HCT116 (cell line): ENCODE results near the gene LCN15. TPM values are rescaled to one million over a fixed set of nuclear protein-coding genes. Genes with fewer than 3 reads are reported as not detected.

ENCODE experiments used
- ATAC-seq: fragments of 200-7000 bp; cut with Tn5 transposase; 2 replicates; pipeline ENCODE4 v1.9.1; 2020; ENCODE audit warnings: mild to moderate bottlenecking, moderate library complexity
- BruUV-seq: library from RNA; stranded (reverse); fragments of 400-500 nt; replicated peaks from 2 replicates; lab custom pipeline; 2021; lab: Mats Ljungman, UMichigan
- CTCF ChIA-PET: fragments of 300-600 bp; sonication (Branson Sonifier 250); formaldehyde crosslinking; loops from one replicate; lab custom pipeline; 2021; ENCODE audit warnings: antibody characterized with exemption; lab: Charles Lee
- POLR2A ChIA-PET: fragments of 300-600, 350-600 bp; sonication (Branson Sonifier 250); formaldehyde crosslinking; loops from one replicate; lab custom pipeline; 2021; ENCODE audit warnings: antibody characterized with exemption; lab: Charles Lee
- RAD21 ChIA-PET, 2 experiments: fragments of 300-600 bp; sonication (Branson Sonifier 250); formaldehyde crosslinking; loops; one replicate each; lab custom pipeline; 2023; ENCODE audit warnings: low total read pairs in 2 of 2; ENCODE audit not compliant: uncharacterized antibody in 2 of 2, unreplicated experiment in 2 of 2, low non-redundant PET in 1 of 2; lab: Charles Lee
- DNase-seq: peaks from one replicate; pipeline ENCODE4 v3.0.0-alpha.2; 2010; ENCODE audit warnings: low read depth, low spot score
- H2AFZ ChIP-seq: fragments of 200-600 bp; shearing (Covaris generic), sonication (generic); 2 replicates; pipeline ENCODE4 v1.6.1; 2017; ENCODE audit warnings: low read depth, mixed run types, mixed read lengths, antibody characterized with exemption, low read length; ENCODE audit not compliant: poor library complexity, severe bottlenecking
- H3K27ac ChIP-seq: 2 replicates; pipeline ENCODE4 v1.5.1; 2012; ENCODE audit warnings: low read depth, low read length
- H3K27me3 ChIP-seq: fragments of 200-600 bp; sonication (generic); 2 replicates; pipeline ENCODE4 v1.6.1; 2016; ENCODE audit warnings: mixed run types, low read length, mixed read lengths; ENCODE audit not compliant: insufficient read depth
- H3K36me3 ChIP-seq, 2 experiments: fragments of 200-500 bp in 1 of 2; fragments of 200-600 bp in 1 of 2; sonication (Bioruptor generic) in 1 of 2; sonication (generic) in 1 of 2; 2 replicates each; pipeline versions ENCODE4 v1.5.1 to v1.6.1; 2014 to 2016; ENCODE audit warnings: low read length in 2 of 2, inconsistent platforms in 1 of 2, mixed read lengths in 1 of 2, mixed run types in 1 of 2; ENCODE audit not compliant: insufficient read depth in 2 of 2, control insufficient read depth in 1 of 2
- H3K4me1 ChIP-seq, 2 experiments: fragments of 200-600 bp in 1 of 2; sonication (generic) in 1 of 2; 2 replicates each; pipeline versions ENCODE4 v1.5.1 to v1.6.1; 2012 to 2017; ENCODE audit warnings: low read length in 2 of 2, inconsistent platforms in 1 of 2, mild to moderate bottlenecking in 1 of 2, mixed read lengths in 1 of 2, mixed run types in 1 of 2, moderate library complexity in 1 of 2; ENCODE audit not compliant: insufficient read depth in 2 of 2, control insufficient read depth in 1 of 2
- H3K4me2 ChIP-seq: fragments of 200-600 bp; sonication (generic); 2 replicates; pipeline ENCODE4 v1.6.1; 2017; ENCODE audit warnings: mixed run types, low read length, mixed read lengths
- H3K4me3 ChIP-seq, 2 experiments: fragments of 200-600 bp in 1 of 2; sonication (generic) in 1 of 2; replicated peaks in 1 of 2; 2 replicates each; pipeline ENCODE4 v1.5.1; 2011 to 2016; ENCODE audit warnings: low read length in 2 of 2, control low read depth in 1 of 2, low read depth in 1 of 2, mild to moderate bottlenecking in 1 of 2, mixed read lengths in 1 of 2, mixed run types in 1 of 2
- H3K79me2 ChIP-seq: fragments of 200-600 bp; sonication (generic); 2 replicates; pipeline ENCODE4 v1.6.1; 2017; ENCODE audit warnings: mild to moderate bottlenecking, mixed run types, low read length, moderate library complexity, mixed read lengths; ENCODE audit not compliant: insufficient read depth
- H3K9ac ChIP-seq: fragments of 200-600 bp; sonication (generic); 2 replicates; pipeline ENCODE4 v1.6.1; 2016; ENCODE audit warnings: low read length, mixed read lengths
- H3K9me2 ChIP-seq: fragments of 200-600 bp; sonication (generic), shearing (Covaris generic); 2 replicates; pipeline ENCODE4 v1.6.1; 2017; ENCODE audit warnings: mixed run types, mild to moderate bottlenecking, moderate library complexity; ENCODE audit not compliant: insufficient read depth
- H3K9me3 ChIP-seq, 2 experiments: fragments of 200-500 bp in 1 of 2; fragments of 200-600 bp in 1 of 2; sonication (Bioruptor generic) in 1 of 2; sonication (generic) in 1 of 2; 2 replicates each; pipeline ENCODE4 v1.6.1; 2014 to 2017; ENCODE audit warnings: low read length in 2 of 2, mixed read lengths in 2 of 2, inconsistent platforms in 1 of 2, low read depth in 1 of 2, mild to moderate bottlenecking in 1 of 2, mixed run types in 1 of 2, moderate library complexity in 1 of 2; ENCODE audit not compliant: control insufficient read depth in 1 of 2, insufficient read depth in 1 of 2
- H4K20me1 ChIP-seq: fragments of 200-600 bp; sonication (generic), shearing (Covaris generic); 2 replicates; pipeline ENCODE4 v1.6.1; 2017; ENCODE audit warnings: mixed run types, mild to moderate bottlenecking, moderate library complexity; ENCODE audit not compliant: insufficient read depth
- ATF3 ChIP-seq: IDR thresholded peaks from 2 replicates; pipeline ENCODE4 v1.6.1; 2012
- CEBPB ChIP-seq: IDR thresholded peaks from 2 replicates; pipeline ENCODE4 v1.6.1; 2012; ENCODE audit warnings: low read depth
- CTCF ChIP-seq, 3 experiments: fragments of 200-600 bp in 1 of 3; sonication (generic) in 1 of 3; IDR thresholded peaks in 2 of 3; conservative IDR thresholded peaks in 1 of 3; 2 replicates each; pipeline ENCODE4 v1.5.1; 2012 to 2017; ENCODE audit warnings: low read depth in 2 of 3, low read length in 2 of 3, antibody characterized with exemption in 1 of 3, borderline replicate concordance in 1 of 3, control low read depth in 1 of 3, mild to moderate bottlenecking in 1 of 3, mixed read lengths in 1 of 3, mixed run types in 1 of 3, moderate library complexity in 1 of 3; ENCODE audit not compliant: insufficient read depth in 1 of 3
- EGR1 ChIP-seq: IDR thresholded peaks from 2 replicates; pipeline ENCODE4 v1.6.1; 2012; ENCODE audit warnings: low read depth
- ELF1 ChIP-seq: IDR thresholded peaks from 2 replicates; pipeline ENCODE4 v1.6.1; 2012; ENCODE audit warnings: low read depth, borderline replicate concordance
- EZH2phosphoT487 ChIP-seq: fragments of 200-600 bp; IDR thresholded peaks from 2 replicates; pipeline ENCODE4 v1.6.1; 2018; ENCODE audit warnings: antibody characterized with exemption, borderline replicate concordance
- JUND ChIP-seq: IDR thresholded peaks from 2 replicates; pipeline ENCODE4 v1.6.1; 2012
- RAD21 ChIP-seq: IDR thresholded peaks from 2 replicates; pipeline ENCODE4 v1.6.1; 2012; ENCODE audit warnings: low read depth, mild to moderate bottlenecking
- REST ChIP-seq: IDR thresholded peaks from 2 replicates; pipeline ENCODE4 v1.6.1; 2012; ENCODE audit warnings: low read depth
- SIN3A ChIP-seq: IDR thresholded peaks from 2 replicates; pipeline ENCODE4 v1.6.1; 2012; ENCODE audit warnings: low read depth
- SP1 ChIP-seq: IDR thresholded peaks from 2 replicates; pipeline ENCODE4 v1.6.1; 2012; ENCODE audit warnings: low read depth
- SRF ChIP-seq: IDR thresholded peaks from 2 replicates; pipeline ENCODE4 v1.6.1; 2012; ENCODE audit warnings: low read depth
- ZBTB33 ChIP-seq: IDR thresholded peaks from 2 replicates; pipeline ENCODE4 v1.6.1; 2011; ENCODE audit warnings: mild to moderate bottlenecking, low read length, moderate library complexity; ENCODE audit not compliant: insufficient replicate concordance; ENCODE audit errors: extremely low read depth
- ZFX ChIP-seq: fragments of 450-650 bp; IDR thresholded peaks from 2 replicates; pipeline ENCODE4 v1.6.1; 2017
- ZNF274 ChIP-seq: fragments of 200-500 bp; sonication (Bioruptor generic); IDR thresholded peaks from 2 replicates; pipeline ENCODE4 v1.6.1; 2014; ENCODE audit warnings: mild to moderate bottlenecking, low read depth, low read length, inconsistent platforms
- intact Hi-C: fragments of 100-400 bp; cut with micrococcal nuclease; formaldehyde crosslinking; loops from 2 replicates; pipeline ENCODE4 v1.10.0; 2022
- total RNA-seq: library from RNA; stranded (reverse); gene quantifications from one replicate; pipeline ENCODE4 v1.2.1, GENCODE V29; 2021; ENCODE audit not compliant: unreplicated experiment
- TF ChIP-seq, protein P1 (sequence below): IDR thresholded peaks from 2 replicates; pipeline ENCODE4 v1.6.1; 2012

Gene LCN15
- total RNA-seq, 1 experiment from 2014 or later: 0.76 TPM

DNA sequence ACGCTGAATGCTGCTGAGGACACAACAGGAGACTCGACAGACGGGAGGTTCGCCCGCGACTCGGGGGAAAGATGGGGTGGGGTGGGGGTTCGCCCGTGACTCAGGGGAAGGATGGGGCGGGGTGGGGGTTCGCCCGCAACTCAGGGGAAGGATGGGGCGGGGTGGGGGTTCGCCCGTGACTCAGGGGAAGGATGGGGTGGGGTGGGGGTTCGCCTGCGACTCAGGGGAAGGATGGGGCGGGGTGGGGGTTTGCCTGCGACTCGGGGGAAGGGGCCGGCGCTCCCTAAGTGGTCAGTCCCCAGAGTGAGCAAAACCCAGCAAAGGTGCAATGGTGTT is 18.2 kb downstream of the LCN15 start (continued):
- TF ChIP-seq EZH2phosphoT487: no peak
- TF ChIP-seq ELF1: no peak
- TF ChIP-seq EGR1: no peak
- no peak for TF ChIP-seq SP1
- TF ChIP-seq, protein P1, sequence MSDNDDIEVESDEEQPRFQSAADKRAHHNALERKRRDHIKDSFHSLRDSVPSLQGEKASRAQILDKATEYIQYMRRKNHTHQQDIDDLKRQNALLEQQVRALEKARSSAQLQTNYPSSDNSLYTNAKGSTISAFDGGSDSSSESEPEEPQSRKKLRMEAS: no peak
- no peak for TF ChIP-seq JUND
- TF ChIP-seq ZBTB33: no peak
- TF ChIP-seq RAD21: no peak
- TF ChIP-seq SIN3A: no peak

DNA sequence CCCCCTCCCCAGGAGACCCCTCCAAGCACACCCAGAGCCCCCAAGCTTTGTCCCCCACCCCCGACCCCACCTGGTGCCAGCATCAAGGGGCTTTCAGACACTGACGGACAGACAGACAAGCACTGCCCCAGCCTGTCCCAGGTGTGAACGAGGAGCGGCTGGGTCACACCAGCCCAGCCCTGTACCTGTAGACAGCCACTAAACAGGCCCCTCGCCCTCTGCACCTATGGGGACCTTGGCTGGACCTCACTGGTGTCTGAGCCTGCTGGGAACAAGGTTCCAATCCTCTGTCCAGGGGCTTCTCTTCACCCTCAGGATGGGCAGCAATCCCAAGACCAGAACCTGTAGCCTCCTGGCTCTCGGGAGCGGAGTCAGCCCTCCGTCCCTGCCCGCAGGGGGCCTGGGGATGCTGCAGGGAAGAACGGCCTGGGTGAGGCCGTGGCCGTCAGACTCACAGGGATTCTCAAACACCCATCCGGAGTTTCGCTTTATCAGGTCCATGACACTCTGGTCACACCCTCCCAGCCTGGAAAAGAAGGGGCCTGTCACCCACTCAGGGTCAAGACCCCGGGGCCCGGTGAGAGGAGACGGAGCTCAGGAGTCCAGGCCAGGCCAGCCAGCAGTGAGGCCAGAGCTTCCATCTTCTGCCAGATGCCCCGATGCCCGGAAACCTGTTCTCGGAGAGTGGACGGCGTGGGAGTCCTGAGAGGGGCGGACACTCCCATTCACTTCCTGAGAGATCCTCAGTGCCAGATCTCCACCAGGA is 18.7 kb downstream of the LCN15 start:
- BruUV-seq: no TSS peak
- no peak overlapping the region for H3K4me3 ChIP-seq
- ChIA-PET CTCF (interaction anchor here (0.7 kb wide), 1 partner anchor 43 kb away, joined by 3 read pairs; no protein-coding TSS in a partner anchor), POLR2A (interaction anchor here (1.0 kb wide), 1 partner anchor 17 kb away, joined by 3 read pairs; no protein-coding TSS in a partner anchor), RAD21 (no interaction called here)
- no peaks in the 10 kb centered on the region for H3K9me3 ChIP-seq
- no peak overlapping the region for H2AFZ ChIP-seq
- no peaks in the 10 kb centered on the region for H3K27me3 ChIP-seq
- no peak overlapping the region for H3K4me2 ChIP-seq
- no peaks in the 10 kb centered on the region for H3K4me1 ChIP-seq
- no peak overlapping the region for H3K27ac ChIP-seq
- DNase-seq (no peak), ATAC-seq (no peak)
- H3K36me3 ChIP-seq: no peaks in the 10 kb centered on the region
- intact Hi-C loops: no loop called here
- no peaks in the 10 kb centered on the region for H3K9me2 ChIP-seq
- no peaks in the 10 kb centered on the region for H3K79me2 ChIP-seq
- no peaks in the 10 kb centered on the region for H4K20me1 ChIP-seq
- no peak overlapping the region for H3K9ac ChIP-seq
- TF ChIP-seq EGR1 (no peak), SIN3A (no peak), CEBPB (no peak), ZNF274 (no peak), ATF3 (no peak), ZFX (no peak), CTCF (IDR thresholded peaks at IDR 0.05 in 2 of 3, conservative IDR thresholded peaks at IDR 0.05 in 1 of 3; ENCODE audit: borderline replicate concordance in 1 of 3, insufficient read depth in 1 of 3, low read depth in 2 of 3, low read length in 2 of 3) (no peak), REST (no peak), RAD21 (no peak), SRF (no peak), JUND (no peak)
- TF ChIP-seq, protein P1: no peak
